ENCODE data around the gene NRSN2. TPM values are rescaled to one million over a fixed set of nuclear protein-coding genes. Genes with fewer than 3 reads are reported as not detected.

NRSN2 gene
- total RNA-seq, 6 donors from 2014 or later = 13.6 to 30.8 (median 25.6) TPM

DNA sequence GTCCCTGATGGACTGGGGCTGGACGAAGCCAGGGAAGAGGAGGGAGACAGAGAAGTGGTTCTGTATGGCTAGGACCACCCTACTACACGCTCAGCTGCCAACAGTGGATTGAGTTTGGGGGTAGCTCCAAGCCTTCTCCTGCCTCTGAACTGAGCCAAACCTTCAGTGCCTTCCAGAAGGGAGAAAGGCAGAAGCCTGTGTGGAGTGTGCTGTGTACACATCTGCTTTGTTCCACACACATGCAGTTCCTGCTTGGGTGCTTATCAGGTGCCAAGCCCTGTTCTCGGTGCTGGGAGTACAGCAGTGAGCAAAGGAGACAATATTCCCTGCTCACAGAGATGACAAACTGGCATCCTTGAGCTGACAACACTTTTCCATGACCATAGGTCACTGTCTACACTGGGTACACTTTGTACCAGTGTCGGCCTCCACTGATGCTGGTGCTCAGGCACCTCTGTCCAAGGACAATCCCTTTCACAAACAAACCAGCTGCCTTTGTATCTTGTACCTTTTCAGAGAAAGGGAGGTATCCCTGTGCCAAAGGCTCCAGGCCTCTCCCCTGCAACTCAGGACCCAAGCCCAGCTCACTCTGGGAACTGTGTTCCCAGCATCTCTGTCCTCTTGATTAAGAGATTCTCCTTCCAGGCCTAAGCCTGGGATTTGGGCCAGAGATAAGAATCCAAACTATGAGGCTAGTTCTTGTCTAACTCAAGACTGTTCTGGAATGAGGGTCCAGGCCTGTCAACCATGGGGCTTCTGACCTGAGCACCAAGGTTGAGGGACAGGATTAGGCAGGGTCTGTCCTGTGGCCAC, 49.9 kb downstream of the NRSN2 start:
- Histone ChIP-seq H3K36me3 (peaks cover 10 to 66% (median 49%) of the 10 kb centered on the region in 4 donors), H3K27me3 (no peaks in the 10 kb centered on the region), H3K27ac (no peak overlapping the region), H3K9me3 (no peaks in the 10 kb centered on the region), H3K4me3 (no peak overlapping the region), H3K4me1 (no peaks in the 10 kb centered on the region)
- DNase-seq = no peak
- ATAC-seq (ENCODE audit: low FRiP score in 2 of 2) = no peak
- TF ChIP-seq POLR2A (IDR thresholded peaks at IDR 0.05) = no peak
- TF ChIP-seq EP300 (IDR thresholded peaks at IDR 0.05) = no peak
- TF ChIP-seq POLR2AphosphoS5 (IDR thresholded peaks at IDR 0.05) = no peak
- TF ChIP-seq, protein P1, sequence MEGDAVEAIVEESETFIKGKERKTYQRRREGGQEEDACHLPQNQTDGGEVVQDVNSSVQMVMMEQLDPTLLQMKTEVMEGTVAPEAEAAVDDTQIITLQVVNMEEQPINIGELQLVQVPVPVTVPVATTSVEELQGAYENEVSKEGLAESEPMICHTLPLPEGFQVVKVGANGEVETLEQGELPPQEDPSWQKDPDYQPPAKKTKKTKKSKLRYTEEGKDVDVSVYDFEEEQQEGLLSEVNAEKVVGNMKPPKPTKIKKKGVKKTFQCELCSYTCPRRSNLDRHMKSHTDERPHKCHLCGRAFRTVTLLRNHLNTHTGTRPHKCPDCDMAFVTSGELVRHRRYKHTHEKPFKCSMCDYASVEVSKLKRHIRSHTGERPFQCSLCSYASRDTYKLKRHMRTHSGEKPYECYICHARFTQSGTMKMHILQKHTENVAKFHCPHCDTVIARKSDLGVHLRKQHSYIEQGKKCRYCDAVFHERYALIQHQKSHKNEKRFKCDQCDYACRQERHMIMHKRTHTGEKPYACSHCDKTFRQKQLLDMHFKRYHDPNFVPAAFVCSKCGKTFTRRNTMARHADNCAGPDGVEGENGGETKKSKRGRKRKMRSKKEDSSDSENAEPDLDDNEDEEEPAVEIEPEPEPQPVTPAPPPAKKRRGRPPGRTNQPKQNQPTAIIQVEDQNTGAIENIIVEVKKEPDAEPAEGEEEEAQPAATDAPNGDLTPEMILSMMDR (IDR thresholded peaks at IDR 0.05) = no peak
- 83 to 94% methylated on average over 4 of the region's 4 CpGs for WGBS, 2 donors

DNA sequence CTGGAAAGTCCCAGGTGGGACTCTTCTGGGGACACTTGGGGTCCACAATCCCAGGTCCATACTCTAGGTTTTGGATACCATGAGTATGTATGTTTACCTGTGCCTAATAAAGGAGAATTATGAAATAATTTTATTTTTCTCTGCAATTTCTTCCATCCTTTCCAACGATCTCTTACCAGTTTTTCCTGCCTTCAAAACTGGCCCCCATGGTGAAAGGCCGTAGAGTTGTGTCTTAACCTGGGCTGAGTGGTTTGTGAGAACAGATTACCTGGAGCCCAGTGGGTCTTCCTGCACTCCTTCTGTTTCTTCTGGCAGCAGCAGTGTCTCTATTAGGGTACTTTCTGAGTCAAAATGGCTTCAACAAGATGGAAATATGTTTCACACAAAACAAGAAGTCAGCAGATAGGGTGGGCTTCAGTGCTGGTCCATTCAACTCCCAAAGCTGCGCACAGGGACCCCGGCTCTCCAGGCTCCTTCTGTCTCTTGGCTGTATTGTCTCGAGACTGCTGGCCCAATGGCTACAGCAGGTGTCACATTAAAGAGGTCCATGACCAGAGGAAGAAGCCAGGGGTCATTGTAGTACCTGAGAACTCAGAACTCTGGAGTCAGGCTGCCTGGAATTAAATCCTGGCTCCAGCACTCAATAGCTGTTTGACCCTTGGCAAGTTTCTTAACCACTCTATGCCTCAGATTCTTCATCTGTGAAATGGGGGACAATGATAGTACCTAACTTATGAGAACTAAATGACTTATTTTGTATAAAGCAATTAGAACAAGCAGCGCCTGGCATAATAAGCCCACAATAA, 50.7 kb downstream of the NRSN2 start:
- Histone ChIP-seq H3K36me3 (peaks cover 10 to 58% (median 41%) of the 10 kb centered on the region in 4 donors), H3K9me3 (no peaks in the 10 kb centered on the region), H3K27ac (no peak overlapping the region), H3K4me1 (no peaks in the 10 kb centered on the region), H3K27me3 (no peaks in the 10 kb centered on the region), H3K4me3 (no peak overlapping the region)
- TF ChIP-seq POLR2A (IDR thresholded peaks at IDR 0.05) (no peak), POLR2AphosphoS5 (IDR thresholded peaks at IDR 0.05) (no peak), EP300 (IDR thresholded peaks at IDR 0.05) (no peak)
- TF ChIP-seq, protein P1 (IDR thresholded peaks at IDR 0.05) = no peak
- no peak for DNase-seq
- no peak for ATAC-seq (ENCODE audit: low FRiP score in 2 of 2)
- WGBS, 2 donors = 90 to 92% methylated on average over 5 to 6 of the region's 6 CpGs

DNA sequence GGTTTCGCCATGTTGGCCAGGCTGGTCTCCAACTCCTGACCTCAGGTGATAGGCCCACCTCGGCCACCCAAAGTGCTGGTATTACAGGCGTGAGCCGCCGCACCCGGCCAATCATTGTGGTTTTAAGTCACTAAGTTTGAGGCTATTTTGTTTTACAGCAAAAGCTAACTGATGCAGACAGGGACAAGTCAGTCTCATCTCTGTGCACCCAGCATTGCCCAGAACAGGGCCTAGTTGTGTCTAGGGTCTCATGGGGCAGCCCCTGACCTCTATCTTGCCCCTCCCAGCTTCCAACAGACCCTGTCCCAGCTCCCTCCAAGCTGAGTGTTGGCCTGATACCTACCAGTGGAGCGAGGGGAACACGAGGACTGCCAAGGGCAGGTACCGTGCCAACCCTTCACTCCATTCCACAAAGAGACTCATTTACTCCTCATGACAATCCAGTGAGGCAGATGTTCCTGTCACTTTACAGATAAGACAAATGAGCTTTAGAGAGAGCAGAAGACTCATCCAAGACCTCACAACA, 52.3 kb downstream of the NRSN2 start:
- ATAC-seq (ENCODE audit: low FRiP score in 2 of 2) = no peak
- H3K9me3 ChIP-seq = no peaks in the 10 kb centered on the region
- no peak overlapping the region for H3K27ac ChIP-seq
- no peak for TF ChIP-seq EP300 (IDR thresholded peaks at IDR 0.05)
- TF ChIP-seq POLR2AphosphoS5 (IDR thresholded peaks at IDR 0.05) = no peak
- TF ChIP-seq POLR2A (IDR thresholded peaks at IDR 0.05) = no peak
- TF ChIP-seq, protein P1 (IDR thresholded peaks at IDR 0.05) = no peak
- H3K27me3 ChIP-seq = no peaks in the 10 kb centered on the region
- WGBS, 2 donors = 95 to 99% methylated on average over 9 of the region's 9 CpGs
- peaks cover 10 to 42% (median 29%) of the 10 kb centered on the region in 4 donors for H3K36me3 ChIP-seq
- H3K4me3 ChIP-seq = no peak overlapping the region
- H3K4me1 ChIP-seq = no peaks in the 10 kb centered on the region
- DNase-seq = peak in 1 of 2 donors; percentile 73

DNA sequence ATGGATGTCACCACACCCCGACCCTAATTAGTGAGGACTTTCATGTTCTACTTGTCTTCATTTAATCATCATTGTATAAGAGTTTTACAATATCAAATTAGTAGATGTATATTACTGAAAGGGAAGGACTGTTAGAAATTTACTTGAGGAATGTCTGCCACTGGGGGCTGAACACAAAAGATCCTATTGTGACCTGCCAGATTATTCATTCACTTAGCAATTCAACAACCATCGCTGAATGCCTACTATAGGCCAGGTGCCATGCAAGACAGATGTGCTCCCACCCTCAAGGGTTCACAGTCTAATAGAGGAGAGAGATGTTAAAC, 53.2 kb downstream of the NRSN2 start:
- Histone ChIP-seq H3K4me1 (no peaks in the 10 kb centered on the region), H3K27ac (no peak overlapping the region), H3K4me3 (no peak overlapping the region), H3K9me3 (no peaks in the 10 kb centered on the region), H3K27me3 (no peaks in the 10 kb centered on the region), H3K36me3 (peaks cover 10 to 33% (median 22%) of the 10 kb centered on the region in 4 donors)
- no peak for TF ChIP-seq EP300 (IDR thresholded peaks at IDR 0.05)
- 64 to 68% methylated on average over 2 of the region's 2 CpGs for WGBS, 2 donors
- DNase-seq (no peak), ATAC-seq (ENCODE audit: low FRiP score in 2 of 2) (no peak)
